NK-92 (cell line): Measurements from ENCODE around the gene HLA-DRB1.
"Not testable (repeated sequence)": the region's sequence is repeated elsewhere in the genome, so short reads cannot be mapped to it uniquely, and the experiment has no call there.

Experiments used
- DNase-seq: peaks from one replicate; lab custom pipeline; 2025; ENCODE audit not compliant: unreplicated experiment; lab: John Stamatoyannopoulos, UW

HLA-DRB1 gene

GRCh38 chr6:32589596-32590449, at the start of gene HLA-DRB1:
Gene HLA-DRB1 (minus strand): TSS chr6:32589848. CDS start chr6:32589742, 106 bp downstream.
- no peak for DNase-seq

DNA sequence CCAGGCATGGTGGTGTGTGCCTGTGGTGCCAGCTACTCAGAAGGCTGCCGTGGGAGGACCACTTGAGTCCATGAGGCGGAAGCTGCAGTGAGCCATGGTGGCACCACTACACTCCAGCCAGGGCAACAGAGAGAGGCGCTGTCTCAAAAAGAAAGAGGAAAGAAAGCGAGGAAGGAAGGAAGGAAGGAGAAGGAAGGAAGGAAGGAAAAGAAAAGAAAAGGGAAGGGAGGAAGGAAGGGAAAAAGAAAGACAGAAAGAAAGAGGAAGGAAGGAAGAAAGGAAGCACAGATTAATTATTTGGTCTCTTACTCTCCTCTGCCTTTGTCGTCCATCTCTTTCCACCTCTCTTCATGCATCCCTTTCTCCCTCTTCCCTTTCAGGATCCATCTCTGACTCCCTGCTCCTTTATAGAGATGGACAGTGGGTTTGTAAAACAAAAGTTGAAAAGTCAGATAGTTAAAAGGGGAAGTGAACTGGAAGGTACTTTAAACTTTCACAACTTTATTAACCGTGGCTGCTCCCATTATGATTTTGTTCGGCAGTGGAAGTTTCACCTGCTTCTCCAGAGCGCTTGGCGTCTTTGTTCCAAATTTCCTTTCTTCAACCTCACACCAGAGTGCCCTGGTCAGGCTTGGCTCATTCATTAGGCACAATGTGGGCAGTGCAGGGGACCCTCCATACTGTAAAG, 49.0 kb upstream of the HLA-DRB1 start:
- DNase-seq: no peak

DNA sequence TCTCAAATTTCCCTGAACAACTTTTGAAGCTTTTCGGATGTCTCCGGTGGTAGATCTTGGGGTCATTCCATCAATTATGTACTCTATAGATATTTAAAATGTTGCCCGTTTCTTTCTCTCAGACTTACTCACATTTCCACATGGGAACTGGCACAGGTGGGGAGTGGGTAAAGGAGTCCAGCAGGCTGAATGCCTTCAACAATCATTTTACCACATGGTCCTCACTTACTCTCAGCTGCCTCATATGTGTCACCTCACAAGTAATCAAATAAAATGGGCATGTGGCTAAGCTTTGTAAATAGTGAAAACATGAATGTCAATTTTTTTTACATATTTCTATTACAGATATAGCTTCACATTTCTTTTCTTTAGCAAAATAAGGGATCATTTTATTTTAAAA, 48.2 kb upstream of the HLA-DRB1 start:
- no peak for DNase-seq

GRCh38 chr6:32637219-32637880, 47.7 kb upstream of the HLA-DRB1 start, which contains the start of gene HLA-DQA1:
Gene HLA-DQA1 (plus strand): TSS chr6:32637406. CDS start chr6:32637459, 53 bp downstream.
- no peak for DNase-seq

DNA sequence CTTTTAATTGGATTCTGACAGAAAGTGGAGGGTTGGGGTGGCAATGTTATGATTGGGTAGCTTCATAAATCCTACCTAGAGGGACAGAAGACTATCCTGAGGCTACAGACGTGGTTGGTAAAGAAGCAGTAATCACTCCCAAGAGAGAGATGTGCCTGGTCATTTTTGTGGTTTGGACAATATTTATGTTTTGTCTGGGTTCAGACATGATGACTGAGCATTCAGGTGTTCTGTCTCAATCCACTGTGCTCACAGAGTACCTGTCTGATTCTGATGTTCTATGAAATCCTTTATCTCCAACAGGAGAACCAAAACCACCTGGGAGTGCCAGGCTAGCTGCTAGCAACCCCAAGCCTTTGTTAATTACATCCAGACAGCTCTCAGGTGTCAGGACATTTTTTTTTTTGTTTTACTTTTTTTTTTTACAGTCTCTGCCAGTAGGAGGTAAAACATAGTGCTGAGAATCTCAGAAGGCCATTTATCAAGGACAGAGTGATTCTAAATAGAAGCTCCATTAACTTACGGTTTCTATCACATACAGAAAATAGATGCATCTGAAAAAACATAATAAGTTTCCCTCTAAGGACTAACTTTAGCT, 46.0 kb upstream of the HLA-DRB1 start:
- no peak for DNase-seq

DNA sequence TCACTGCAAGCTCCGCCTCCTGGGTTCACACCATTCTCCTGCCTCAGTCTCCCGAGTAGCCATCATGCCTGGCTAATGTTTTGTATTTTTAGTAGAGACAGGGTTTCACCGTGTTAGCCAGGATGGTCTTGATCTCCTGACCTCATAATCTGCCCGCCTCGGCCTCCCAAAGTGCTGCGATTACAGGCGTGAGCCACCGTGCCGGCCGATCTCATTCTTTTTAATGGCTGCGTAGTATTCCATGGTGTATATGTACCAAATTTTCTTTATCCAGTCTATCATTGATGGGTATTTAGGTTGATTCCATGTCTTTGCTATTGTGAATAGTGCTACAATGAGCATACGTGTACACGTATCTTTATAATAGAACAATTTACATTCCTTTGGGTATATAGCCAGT, 40.1 kb upstream of the HLA-DRB1 start:
- DNase-seq: not testable (repeated sequence)

GRCh38 chr6:32627831-32628230, 38.2 kb upstream of the HLA-DRB1 start:
- DNase-seq: no peak

DNA sequence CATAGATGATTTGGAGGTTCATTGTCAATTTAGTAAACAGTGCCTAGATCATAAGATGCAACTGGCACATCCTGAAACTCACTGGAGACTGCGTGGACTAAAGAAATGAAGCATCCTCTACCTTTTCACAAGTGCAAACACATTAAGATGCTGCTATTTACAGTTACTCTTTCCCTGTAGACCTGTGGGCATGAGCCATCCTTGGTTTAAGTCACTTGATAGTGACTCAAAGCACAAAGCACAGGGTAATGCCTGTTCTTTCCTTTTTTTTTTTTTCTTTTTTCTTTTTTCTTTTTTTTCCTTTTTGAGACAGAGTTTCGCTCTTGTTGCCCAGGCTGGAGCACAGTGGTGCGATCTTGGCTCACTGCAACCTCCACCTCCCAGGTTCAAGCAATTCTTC, 37.6 kb upstream of the HLA-DRB1 start:
- DNase-seq: no peak

DNA sequence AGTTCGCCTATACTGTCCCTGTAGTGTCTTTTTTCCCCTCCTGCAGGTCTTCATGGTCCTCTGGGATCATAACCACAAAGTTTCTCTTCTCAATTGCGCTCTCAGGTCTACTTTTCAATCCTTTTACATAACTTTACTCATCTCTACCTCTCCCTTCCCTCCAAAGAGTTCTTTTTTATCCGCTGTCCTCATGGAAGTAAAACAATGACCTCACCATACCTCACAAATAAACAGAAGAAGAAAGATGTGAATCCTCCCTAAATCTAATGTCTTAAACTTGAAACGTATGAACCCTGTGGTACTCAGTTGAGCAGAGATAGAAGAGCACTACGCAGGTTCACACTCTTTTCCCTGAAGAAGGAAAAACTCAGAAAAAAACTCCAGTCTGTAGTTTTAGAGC, 35.5 kb upstream of the HLA-DRB1 start:
- DNase-seq: no peak

GRCh38 chr6:32624565-32624964, 34.9 kb upstream of the HLA-DRB1 start:
- DNase-seq: no peak

DNA sequence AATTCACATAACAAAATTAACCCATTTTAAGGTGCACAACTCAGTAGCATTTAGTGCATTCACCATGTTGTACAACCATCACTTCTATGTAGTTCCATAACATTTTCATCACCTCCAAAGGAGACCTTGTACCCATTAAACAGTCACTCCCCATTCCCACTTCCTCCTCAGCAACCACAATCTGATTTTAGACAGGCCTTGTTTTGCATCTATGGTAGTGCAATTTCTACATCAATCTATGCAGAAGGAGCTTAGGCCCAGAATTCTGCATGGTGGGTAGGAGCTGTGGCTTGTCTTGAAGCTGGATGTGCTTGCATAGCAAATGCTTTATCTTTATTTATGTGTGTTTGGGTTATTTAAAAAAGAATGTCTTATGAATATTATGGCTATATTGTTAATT, 34.0 kb upstream of the HLA-DRB1 start:
- no peak for DNase-seq

DNA sequence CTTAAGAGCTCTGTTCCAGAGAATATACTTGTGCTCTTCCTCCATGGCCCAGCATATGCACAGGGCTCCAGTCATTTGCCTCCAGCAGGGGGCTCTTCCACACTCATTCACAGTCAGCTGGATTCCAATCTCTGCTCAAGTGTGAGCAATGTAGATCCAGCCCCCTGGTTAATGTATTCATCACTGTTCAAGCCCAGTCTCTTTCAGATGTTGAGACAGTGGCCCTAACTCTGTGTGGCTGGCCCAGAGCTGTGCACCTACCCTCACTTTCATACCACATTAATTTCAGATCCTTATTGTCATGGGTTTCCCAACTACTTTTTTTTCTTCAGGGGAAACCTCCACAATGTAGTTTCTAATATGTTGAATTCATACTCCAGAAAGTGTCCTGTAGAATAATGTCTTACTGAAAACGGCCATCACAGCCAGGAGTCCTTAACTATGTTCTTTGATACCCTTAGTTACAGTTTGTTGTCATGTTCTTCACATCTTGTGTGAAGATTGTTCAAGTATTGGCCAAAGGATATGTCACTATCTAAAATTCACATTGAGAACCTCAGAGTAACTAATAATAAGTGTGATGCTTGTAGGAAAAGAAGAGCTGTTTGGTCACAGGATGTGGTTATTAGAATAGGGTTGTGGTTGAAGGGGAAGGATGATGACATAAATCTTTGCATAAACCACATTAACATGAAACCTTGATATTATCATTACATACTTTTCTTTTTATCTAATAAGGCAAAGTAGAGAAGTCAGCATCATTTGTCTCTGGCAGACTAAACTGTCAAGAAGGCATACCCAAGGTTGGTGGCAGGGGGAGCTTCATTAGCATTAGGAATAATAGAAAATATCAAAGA, 33.1 kb upstream of the HLA-DRB1 start:
- DNase-seq: no peak

DNA sequence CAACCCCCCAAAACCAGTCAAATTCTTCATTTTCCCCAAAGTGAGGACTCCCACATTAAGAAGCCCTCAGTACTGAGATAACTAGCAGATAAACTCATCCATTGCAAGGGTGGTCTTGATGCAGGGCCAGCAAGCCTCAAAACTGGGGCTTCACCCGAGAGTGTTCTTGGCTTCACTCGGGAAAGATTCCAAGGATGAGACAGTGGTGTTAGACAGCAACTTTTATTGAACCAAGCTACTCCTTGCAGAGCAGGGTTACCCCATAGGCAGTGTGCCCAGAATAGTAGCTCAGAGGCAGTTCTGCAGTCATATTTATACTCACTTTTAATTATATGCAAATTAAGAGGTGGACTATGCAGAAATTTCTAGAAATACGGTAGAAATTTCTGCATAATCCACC, 31.7 kb upstream of the HLA-DRB1 start:
- DNase-seq: no peak

- DNase-seq: no peak
These were observed 28.1 kb upstream of the HLA-DRB1 start for GRCh38 chr6:32617751-32618150.

- no peak for DNase-seq
These were observed 26.4 kb upstream of the HLA-DRB1 start for GRCh38 chr6:32615885-32616532.

DNA sequence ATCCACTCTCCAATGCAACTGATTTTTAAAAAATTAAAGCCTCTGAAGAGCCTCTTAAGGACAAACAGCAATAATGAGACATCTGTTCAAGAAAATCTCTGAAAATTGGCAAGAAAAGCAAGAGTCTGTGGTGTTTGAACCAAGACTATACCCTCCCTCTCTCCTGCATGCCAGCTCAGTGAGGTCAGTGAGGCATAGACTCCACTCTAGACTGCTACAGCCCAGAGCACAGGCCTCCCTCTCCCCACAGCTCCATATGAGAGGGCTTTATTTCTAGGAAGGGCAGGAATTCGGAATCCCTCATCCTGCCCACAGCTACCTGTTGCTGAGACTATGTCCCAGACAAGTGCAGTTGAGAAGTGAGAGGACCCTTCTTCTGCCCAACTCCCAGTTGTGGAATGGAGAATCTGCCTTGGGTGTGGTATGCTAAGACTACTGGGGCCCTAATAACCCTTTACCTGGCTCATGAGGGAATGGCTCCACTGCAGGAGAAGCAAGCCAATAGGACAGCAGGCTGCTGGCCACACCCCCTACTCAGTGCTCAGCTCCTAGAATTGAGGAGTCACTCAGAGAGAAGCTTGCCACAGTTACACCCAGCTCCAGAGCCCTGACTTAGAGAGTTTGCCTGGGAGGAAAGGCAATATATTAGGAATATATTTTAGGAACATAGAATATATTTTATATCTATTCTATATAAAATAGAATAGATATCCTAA, 24.9 kb upstream of the HLA-DRB1 start:
- DNase-seq: no peak

DNA sequence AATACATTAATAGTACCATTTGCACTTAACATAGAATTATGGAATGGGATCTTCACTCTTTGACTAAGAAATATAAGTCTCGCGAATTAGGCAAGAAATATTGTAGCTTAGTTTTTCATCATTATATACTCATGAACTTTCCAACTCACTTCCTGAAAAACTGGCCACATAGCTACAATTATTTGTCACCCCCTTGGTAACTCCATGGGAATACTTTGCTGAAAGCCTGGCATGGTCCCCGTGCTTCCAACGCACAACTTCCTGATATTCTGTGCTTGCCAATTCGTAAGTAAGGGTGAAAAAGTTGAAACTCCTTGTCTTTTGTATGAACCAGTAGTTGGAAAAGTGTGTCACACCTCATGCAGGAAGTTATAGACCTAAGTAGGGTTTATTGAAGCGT, 23.8 kb upstream of the HLA-DRB1 start:
- DNase-seq: no peak

- no peak for DNase-seq
These were observed 21.1 kb upstream of the HLA-DRB1 start for GRCh38 chr6:32610682-32611296.
